MCF 10A (cell line): ENCODE results near the gene PDZRN4. TPM values are rescaled to one million over a fixed set of nuclear protein-coding genes. Genes with fewer than 3 reads are reported as not detected.

Experiments
- BruUV-seq: library from RNA; stranded (reverse); fragments of 400-500 nt; replicated peaks from 2 replicates; lab custom pipeline; 2021; lab: Mats Ljungman, UMichigan
- CTCF ChIA-PET: fragments of 300-600 bp; sonication (Branson Sonifier 250); formaldehyde crosslinking; extraction: SDS; loops from one replicate; lab custom pipeline; 2021; ENCODE audit warnings: antibody characterized with exemption, inconsistent platforms; lab: Yijun Ruan, JAX
- POLR2A ChIA-PET: fragments of 300-600, 350-650 bp; sonication (Branson Sonifier 250); formaldehyde crosslinking; extraction: SDS; loops from one replicate; lab custom pipeline; 2020; ENCODE audit warnings: antibody characterized with exemption, inconsistent platforms; lab: Yijun Ruan, JAX
- DNase-seq: peaks from one replicate; pipeline ENCODE4 v3.0.0-alpha.2; 2018; ENCODE audit not compliant: unreplicated experiment
- H3K27ac Mint-ChIP-seq: one replicate; pipeline ENCODE4 v1.8.0; 2022; ENCODE audit warnings: mild to moderate bottlenecking, low read depth, mixed read lengths; ENCODE audit not compliant: unreplicated experiment
- H3K27me3 Mint-ChIP-seq: one replicate; pipeline ENCODE4 v1.8.0; 2022; ENCODE audit warnings: mixed read lengths; ENCODE audit not compliant: insufficient read depth, unreplicated experiment
- H3K36me3 Mint-ChIP-seq: one replicate; pipeline ENCODE4 v1.8.0; 2022; ENCODE audit warnings: mild to moderate bottlenecking, moderate library complexity, mixed read lengths; ENCODE audit not compliant: insufficient read depth, unreplicated experiment
- H3K4me1 Mint-ChIP-seq: one replicate; pipeline ENCODE4 v1.8.0; 2022; ENCODE audit warnings: mixed read lengths; ENCODE audit not compliant: insufficient read depth, unreplicated experiment
- H3K4me3 Mint-ChIP-seq: one replicate; pipeline ENCODE4 v1.8.0; 2022; ENCODE audit warnings: mild to moderate bottlenecking, moderate library complexity, mixed read lengths; ENCODE audit not compliant: unreplicated experiment
- H3K9me3 Mint-ChIP-seq: one replicate; pipeline ENCODE4 v1.8.0; 2022; ENCODE audit warnings: mixed read lengths; ENCODE audit not compliant: unreplicated experiment
- intact Hi-C: fragments of 100-400 bp; cut with micrococcal nuclease; formaldehyde crosslinking; loops from 2 replicates; pipeline ENCODE4 v1.14.1; 2022
- total RNA-seq: library from RNA; stranded (reverse); gene quantifications from 2 replicates; pipeline ENCODE4 v1.2.3, GENCODE V29; 2022
- TF ChIP-seq, protein P1 (sequence below): fragments of 200-600 bp; IDR thresholded peaks from one replicate; pipeline ENCODE4 v1.8.0; 2022; ENCODE audit warnings: antibody characterized with exemption, mild to moderate bottlenecking; ENCODE audit not compliant: unreplicated experiment

Gene PDZRN4
- total RNA-seq, 1 experiment from 2014 or later = not detected

DNA sequence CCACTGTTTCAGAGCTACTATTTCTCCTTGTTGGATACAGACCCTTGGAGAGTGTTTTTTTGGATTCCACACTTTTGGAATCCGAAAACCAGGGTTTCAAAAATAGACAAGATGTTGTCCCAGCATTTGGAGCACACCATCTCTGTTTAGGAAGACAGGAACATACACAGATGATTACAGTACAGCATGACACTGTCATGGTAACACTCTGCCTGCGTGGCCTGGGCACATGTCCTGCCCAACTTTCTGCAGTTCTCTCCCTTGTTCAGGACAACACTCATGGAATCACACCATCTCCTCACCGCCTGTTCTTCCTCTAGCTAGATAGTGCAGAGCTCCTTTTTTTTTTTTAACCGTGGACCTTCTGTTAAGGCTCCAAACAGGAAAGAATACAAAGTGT is 369.2 kb downstream of the PDZRN4 start:
- DNase-seq = no peak
- H3K36me3 Mint-ChIP-seq = no peaks in the 10 kb centered on the region
- POLR2A ChIA-PET = no interaction called here
- TF ChIP-seq, protein P1, sequence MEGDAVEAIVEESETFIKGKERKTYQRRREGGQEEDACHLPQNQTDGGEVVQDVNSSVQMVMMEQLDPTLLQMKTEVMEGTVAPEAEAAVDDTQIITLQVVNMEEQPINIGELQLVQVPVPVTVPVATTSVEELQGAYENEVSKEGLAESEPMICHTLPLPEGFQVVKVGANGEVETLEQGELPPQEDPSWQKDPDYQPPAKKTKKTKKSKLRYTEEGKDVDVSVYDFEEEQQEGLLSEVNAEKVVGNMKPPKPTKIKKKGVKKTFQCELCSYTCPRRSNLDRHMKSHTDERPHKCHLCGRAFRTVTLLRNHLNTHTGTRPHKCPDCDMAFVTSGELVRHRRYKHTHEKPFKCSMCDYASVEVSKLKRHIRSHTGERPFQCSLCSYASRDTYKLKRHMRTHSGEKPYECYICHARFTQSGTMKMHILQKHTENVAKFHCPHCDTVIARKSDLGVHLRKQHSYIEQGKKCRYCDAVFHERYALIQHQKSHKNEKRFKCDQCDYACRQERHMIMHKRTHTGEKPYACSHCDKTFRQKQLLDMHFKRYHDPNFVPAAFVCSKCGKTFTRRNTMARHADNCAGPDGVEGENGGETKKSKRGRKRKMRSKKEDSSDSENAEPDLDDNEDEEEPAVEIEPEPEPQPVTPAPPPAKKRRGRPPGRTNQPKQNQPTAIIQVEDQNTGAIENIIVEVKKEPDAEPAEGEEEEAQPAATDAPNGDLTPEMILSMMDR = no peak
- no peaks in the 10 kb centered on the region for H3K4me1 Mint-ChIP-seq
- H3K27me3 Mint-ChIP-seq = peaks cover 18% of the 10 kb centered on the region
- no TSS peak for BruUV-seq
- CTCF ChIA-PET = interaction anchor here (0.9 kb wide), 1 partner anchor 9 kb away, joined by 7 read pairs; no protein-coding TSS in a partner anchor
- no peak overlapping the region for H3K27ac Mint-ChIP-seq
- intact Hi-C loops = no loop called here
- H3K4me3 Mint-ChIP-seq = no peak overlapping the region
- no peaks in the 10 kb centered on the region for H3K9me3 Mint-ChIP-seq

DNA sequence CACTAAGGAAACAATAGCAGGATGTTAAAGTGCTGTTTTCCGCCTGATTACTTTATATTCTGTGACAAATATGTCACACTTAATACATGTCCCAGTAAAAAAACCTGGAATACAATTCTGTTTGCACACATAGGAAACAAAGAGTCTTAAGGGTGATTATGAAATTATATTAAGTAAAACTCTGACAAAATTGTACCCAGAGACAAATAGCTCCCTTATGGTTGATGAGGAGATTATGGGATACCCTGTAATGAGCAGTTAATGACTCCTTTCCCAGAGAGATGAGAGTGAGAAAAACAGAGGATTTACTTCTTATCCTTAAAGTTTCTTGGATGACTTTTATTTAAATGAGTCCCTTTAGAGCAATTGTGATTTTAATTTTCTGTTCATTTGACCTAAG is 370.6 kb downstream of the PDZRN4 start:
- Mint-ChIP-seq H3K27ac (no peak overlapping the region), H3K27me3 (peaks cover 18% of the 10 kb centered on the region), H3K4me1 (no peaks in the 10 kb centered on the region), H3K4me3 (no peak overlapping the region), H3K9me3 (no peaks in the 10 kb centered on the region), H3K36me3 (no peaks in the 10 kb centered on the region)
- BruUV-seq = no TSS peak
- no peak for DNase-seq
- ChIA-PET POLR2A (no interaction called here), CTCF (interaction anchor here (0.6 to 1.6 kb wide), 2 partner anchors 281 to 677 kb away, joined by 3 read pairs; no protein-coding TSS in a partner anchor)
- intact Hi-C loops = no loop called here
- TF ChIP-seq, protein P1 = no peak

DNA sequence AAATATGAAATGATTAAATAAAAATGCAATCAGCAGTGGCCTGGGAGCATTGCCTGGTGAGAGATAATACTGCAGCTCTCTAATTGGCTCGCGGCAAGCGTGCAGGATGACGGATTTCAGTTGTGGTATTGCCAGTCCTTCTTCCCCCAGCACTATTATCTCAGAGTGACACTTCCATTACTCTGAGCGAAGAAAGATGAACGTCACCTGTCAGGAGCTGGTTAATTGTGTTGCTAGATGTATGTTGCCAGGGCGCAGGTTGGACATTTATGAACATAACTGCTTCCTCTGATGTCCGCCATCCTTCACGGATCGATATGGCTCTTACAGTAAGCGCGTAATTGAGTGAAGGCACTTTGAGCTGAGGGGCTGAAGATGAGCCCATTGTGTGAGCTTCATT is 374.9 kb downstream of the PDZRN4 start:
- Mint-ChIP-seq H3K27ac (no peak overlapping the region), H3K27me3 (peaks cover 46% of the 10 kb centered on the region), H3K4me3 (no peak overlapping the region), H3K9me3 (no peaks in the 10 kb centered on the region), H3K36me3 (no peaks in the 10 kb centered on the region), H3K4me1 (no peaks in the 10 kb centered on the region)
- TF ChIP-seq, protein P1 = no peak
- no peak for DNase-seq
- ChIA-PET CTCF (no interaction called here), POLR2A (no interaction called here)
- BruUV-seq = no TSS peak
- intact Hi-C loops = no loop called here

DNA sequence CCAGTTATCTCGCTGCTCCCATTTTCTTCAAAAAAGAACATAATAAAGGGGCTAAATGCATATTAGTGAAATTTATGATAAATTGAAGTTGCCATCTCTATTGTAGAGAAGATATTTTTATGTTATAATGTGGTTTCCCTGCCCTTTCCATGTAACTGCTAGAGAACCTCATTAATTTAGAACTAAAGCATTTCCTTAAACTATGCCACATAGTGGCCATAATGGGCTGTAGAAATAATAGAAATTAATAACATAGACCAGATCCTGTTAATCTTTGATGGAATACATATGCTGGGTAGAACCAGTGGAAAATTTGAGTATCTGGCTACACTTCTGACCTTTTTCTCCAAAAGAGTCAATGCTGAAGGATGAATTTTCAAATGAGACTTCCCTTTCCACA is 376.7 kb downstream of the PDZRN4 start:
- peaks cover 39% of the 10 kb centered on the region for H3K27me3 Mint-ChIP-seq
- intact Hi-C loops = loop anchor here (5.0 kb wide), 1 partner anchor 288 kb away; no protein-coding TSS in a partner anchor
- H3K4me3 Mint-ChIP-seq = no peak overlapping the region
- H3K27ac Mint-ChIP-seq = no peak overlapping the region
- ChIA-PET CTCF (no interaction called here), POLR2A (no interaction called here)
- H3K9me3 Mint-ChIP-seq = no peaks in the 10 kb centered on the region
- H3K36me3 Mint-ChIP-seq = no peaks in the 10 kb centered on the region
- TF ChIP-seq, protein P1 = no peak
- H3K4me1 Mint-ChIP-seq = no peaks in the 10 kb centered on the region
- BruUV-seq = no TSS peak
- no peak for DNase-seq
